OCI-LY7 (cell line): ENCODE results near the gene HSD3B1.

Experiments used
- CTCF ChIP-seq: fragments of 200-600 bp; sonication (generic); conservative IDR thresholded peaks from 2 replicates; pipeline ENCODE4 v1.5.1; 2014; ENCODE audit warnings: mild to moderate bottlenecking, antibody characterized with exemption, low read length, moderate library complexity, mixed read lengths
- EZH2phosphoT487 ChIP-seq: fragments of 200-600 bp; sonication (generic); IDR thresholded peaks from 2 replicates; pipeline ENCODE4 v1.6.1; 2018; ENCODE audit warnings: low read depth, borderline replicate concordance, mild to moderate bottlenecking, mixed run types, antibody characterized with exemption, low read length, moderate library complexity, mixed read lengths

- TF ChIP-seq CTCF, result no peak
- no peak for TF ChIP-seq EZH2phosphoT487
Measured at GRCh38 chr1:119489201-119489600, 17.8 kb upstream of the HSD3B1 start.
